Measurements from ENCODE around the gene FAM124A.

DNA sequence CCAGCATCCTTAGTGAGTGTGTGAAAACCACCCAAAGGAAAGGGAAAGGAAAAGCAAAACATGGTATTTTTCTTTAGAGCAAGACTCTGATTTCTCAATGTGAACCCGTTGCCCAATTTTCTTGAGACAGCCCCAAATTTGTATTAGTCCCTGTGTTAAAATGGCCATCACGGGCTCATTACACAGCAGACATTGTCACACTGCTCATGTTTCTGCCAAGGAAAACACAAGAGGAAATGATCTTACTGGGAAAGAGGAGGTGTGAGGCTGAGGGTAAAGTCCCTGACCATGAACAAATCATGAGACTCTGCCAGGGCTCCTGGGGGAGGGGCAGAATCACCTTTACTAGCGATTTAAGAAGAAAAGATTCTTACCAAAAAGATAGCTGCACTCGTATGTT, 54.4 kb downstream of the FAM124A start:
- no peak for TF ChIP-seq GATA2 (IDR thresholded peaks at IDR 0.05; ENCODE audit: low read depth, low read length)
- no peak for TF ChIP-seq GATA3 (IDR thresholded peaks at IDR 0.05; ENCODE audit: low read depth, low read length)

Measured in SH-SY5Y (cell line).